ENCODE data around the gene FOXP1. TPM values are rescaled to one million over a fixed set of nuclear protein-coding genes. Genes with fewer than 3 reads are reported as not detected.

FOXP1 gene
- total and polyA plus RNA-seq, 2 of the 13 experiments (the other 11 are each of a cell fraction or from before 2014, with no cell fraction given) = 40.4 to 59.0 TPM

DNA sequence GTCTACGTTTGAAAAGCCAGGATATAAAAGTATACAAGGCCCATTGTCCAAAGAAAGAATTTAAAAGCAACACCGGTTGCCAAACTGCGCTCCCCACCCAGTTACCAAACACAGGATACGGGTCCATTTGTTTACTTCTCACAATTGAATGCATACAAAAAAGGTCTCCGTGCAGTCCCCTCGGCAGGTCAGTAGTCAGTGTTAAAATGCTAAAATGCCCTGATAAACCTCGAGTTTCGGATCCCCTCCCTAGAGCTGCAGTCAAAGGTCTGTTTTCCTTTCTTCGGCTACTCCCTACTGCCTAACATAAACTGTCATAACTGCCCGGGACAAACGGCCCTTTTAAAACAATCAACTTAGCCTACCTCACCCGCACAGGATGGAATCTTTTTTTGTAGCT lies 534.6 kb downstream of the FOXP1 start (continued):
- TF ChIP-seq FOXO1 (CRISPR knock-in tag; IDR thresholded peaks at IDR 0.05) = peak; percentile 29; the same call in 1 of the 2 replicates
- TF ChIP-seq ZNF264 (CRISPR knock-in tag; IDR thresholded peaks at IDR 0.05) = no peak
- TF ChIP-seq, protein P1, sequence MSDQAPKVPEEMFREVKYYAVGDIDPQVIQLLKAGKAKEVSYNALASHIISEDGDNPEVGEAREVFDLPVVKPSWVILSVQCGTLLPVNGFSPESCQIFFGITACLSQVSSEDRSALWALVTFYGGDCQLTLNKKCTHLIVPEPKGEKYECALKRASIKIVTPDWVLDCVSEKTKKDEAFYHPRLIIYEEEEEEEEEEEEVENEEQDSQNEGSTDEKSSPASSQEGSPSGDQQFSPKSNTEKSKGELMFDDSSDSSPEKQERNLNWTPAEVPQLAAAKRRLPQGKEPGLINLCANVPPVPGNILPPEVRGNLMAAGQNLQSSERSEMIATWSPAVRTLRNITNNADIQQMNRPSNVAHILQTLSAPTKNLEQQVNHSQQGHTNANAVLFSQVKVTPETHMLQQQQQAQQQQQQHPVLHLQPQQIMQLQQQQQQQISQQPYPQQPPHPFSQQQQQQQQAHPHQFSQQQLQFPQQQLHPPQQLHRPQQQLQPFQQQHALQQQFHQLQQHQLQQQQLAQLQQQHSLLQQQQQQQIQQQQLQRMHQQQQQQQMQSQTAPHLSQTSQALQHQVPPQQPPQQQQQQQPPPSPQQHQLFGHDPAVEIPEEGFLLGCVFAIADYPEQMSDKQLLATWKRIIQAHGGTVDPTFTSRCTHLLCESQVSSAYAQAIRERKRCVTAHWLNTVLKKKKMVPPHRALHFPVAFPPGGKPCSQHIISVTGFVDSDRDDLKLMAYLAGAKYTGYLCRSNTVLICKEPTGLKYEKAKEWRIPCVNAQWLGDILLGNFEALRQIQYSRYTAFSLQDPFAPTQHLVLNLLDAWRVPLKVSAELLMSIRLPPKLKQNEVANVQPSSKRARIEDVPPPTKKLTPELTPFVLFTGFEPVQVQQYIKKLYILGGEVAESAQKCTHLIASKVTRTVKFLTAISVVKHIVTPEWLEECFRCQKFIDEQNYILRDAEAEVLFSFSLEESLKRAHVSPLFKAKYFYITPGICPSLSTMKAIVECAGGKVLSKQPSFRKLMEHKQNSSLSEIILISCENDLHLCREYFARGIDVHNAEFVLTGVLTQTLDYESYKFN (CRISPR knock-in tag; conservative IDR thresholded peaks at IDR 0.05) = peak; percentile 48; the same call in 1 of the 2 replicates
- TF ChIP-seq, protein P2, sequence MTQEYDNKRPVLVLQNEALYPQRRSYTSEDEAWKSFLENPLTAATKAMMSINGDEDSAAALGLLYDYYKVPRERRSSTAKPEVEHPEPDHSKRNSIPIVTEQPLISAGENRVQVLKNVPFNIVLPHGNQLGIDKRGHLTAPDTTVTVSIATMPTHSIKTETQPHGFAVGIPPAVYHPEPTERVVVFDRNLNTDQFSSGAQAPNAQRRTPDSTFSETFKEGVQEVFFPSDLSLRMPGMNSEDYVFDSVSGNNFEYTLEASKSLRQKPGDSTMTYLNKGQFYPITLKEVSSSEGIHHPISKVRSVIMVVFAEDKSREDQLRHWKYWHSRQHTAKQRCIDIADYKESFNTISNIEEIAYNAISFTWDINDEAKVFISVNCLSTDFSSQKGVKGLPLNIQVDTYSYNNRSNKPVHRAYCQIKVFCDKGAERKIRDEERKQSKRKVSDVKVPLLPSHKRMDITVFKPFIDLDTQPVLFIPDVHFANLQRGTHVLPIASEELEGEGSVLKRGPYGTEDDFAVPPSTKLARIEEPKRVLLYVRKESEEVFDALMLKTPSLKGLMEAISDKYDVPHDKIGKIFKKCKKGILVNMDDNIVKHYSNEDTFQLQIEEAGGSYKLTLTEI (CRISPR knock-in tag; conservative IDR thresholded peaks at IDR 0.05) = no peak
- 0 out of 2 replicates have a peak, but pooled peaks have one; percentile 44 for TF ChIP-seq ZNF292 (CRISPR knock-in tag; IDR thresholded peaks at IDR 0.05; ENCODE audit: borderline replicate concordance, low read depth)
- TF ChIP-seq FOSL2 (CRISPR knock-in tag; IDR thresholded peaks at IDR 0.05) = peak; percentile 58
- no peak for TF ChIP-seq GLI4 (CRISPR knock-in tag; IDR thresholded peaks at IDR 0.05; ENCODE audit: borderline replicate concordance)
- TF ChIP-seq, protein P3, sequence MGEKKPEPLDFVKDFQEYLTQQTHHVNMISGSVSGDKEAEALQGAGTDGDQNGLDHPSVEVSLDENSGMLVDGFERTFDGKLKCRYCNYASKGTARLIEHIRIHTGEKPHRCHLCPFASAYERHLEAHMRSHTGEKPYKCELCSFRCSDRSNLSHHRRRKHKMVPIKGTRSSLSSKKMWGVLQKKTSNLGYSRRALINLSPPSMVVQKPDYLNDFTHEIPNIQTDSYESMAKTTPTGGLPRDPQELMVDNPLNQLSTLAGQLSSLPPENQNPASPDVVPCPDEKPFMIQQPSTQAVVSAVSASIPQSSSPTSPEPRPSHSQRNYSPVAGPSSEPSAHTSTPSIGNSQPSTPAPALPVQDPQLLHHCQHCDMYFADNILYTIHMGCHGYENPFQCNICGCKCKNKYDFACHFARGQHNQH (CRISPR knock-in tag; IDR thresholded peaks at IDR 0.05) = 0 out of 2 replicates have a peak, but pooled peaks have one; percentile 25
- 0 out of 2 replicates have a peak, but pooled peaks have one; percentile 21 for TF ChIP-seq SIN3A (IDR thresholded peaks at IDR 0.05; ENCODE audit: borderline replicate concordance, low read depth, low read length)
- TF ChIP-seq ZNF766 (CRISPR knock-in tag; IDR thresholded peaks at IDR 0.05; ENCODE audit: borderline replicate concordance) = peak; percentile 41; the same call in 1 of the 2 replicates
- TF ChIP-seq, protein P4, sequence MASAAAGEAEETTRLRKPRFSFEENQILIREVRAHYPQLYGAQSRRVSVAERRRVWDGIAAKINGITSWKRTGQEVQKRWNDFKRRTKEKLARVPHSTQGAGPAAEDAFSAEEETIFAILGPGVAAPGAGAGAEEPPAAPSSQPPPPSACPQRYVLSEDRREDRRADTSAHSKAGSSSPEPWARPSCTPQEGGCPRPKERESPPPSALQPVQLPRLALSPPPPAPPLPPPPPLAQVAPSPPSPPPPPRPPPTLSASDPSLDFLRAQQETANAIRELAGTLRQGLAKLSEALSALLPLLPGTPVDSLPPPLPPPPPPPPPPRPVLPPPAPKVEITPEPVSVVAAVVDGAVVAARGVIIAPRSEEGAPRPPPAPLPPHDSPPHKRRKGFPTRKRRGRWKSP (CRISPR knock-in tag; IDR thresholded peaks at IDR 0.05) = peak; percentile 46; the same call in 1 of the 2 replicates
- peak; percentile 79 for TF ChIP-seq GATAD2A (CRISPR knock-in tag; IDR thresholded peaks at IDR 0.05)
- peak; percentile 35; the same call in 1 of the 2 replicates for TF ChIP-seq RARA (CRISPR knock-in tag; IDR thresholded peaks at IDR 0.05)
- no peak for TF ChIP-seq MATR3 (CRISPR knock-in tag; IDR thresholded peaks at IDR 0.05)
- TF ChIP-seq TBX2 (CRISPR knock-in tag; IDR thresholded peaks at IDR 0.05; ENCODE audit: borderline replicate concordance) = peak; percentile 85
- TF ChIP-seq RAD51 (IDR thresholded peaks at IDR 0.05; ENCODE audit: borderline replicate concordance) = no peak
- no peak for TF ChIP-seq PRMT3 (CRISPR knock-in tag; IDR thresholded peaks at IDR 0.05; ENCODE audit: borderline replicate concordance, low read depth)
- TF ChIP-seq ELF3 (CRISPR knock-in tag; IDR thresholded peaks at IDR 0.05) = peak; percentile 49; the same call in 1 of the 2 replicates
- TF ChIP-seq, protein P5, sequence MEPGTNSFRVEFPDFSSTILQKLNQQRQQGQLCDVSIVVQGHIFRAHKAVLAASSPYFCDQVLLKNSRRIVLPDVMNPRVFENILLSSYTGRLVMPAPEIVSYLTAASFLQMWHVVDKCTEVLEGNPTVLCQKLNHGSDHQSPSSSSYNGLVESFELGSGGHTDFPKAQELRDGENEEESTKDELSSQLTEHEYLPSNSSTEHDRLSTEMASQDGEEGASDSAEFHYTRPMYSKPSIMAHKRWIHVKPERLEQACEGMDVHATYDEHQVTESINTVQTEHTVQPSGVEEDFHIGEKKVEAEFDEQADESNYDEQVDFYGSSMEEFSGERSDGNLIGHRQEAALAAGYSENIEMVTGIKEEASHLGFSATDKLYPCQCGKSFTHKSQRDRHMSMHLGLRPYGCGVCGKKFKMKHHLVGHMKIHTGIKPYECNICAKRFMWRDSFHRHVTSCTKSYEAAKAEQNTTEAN (CRISPR knock-in tag; conservative IDR thresholded peaks at IDR 0.05) = 0 out of 2 replicates have a peak, but pooled peaks have one; percentile 40
- TF ChIP-seq TARDBP (CRISPR knock-in tag; IDR thresholded peaks at IDR 0.05) = 0 out of 2 replicates have a peak, but pooled peaks have one; percentile 27
- peak; percentile 90 for TF ChIP-seq BCL6 (CRISPR knock-in tag; IDR thresholded peaks at IDR 0.05)
- no peak for TF ChIP-seq STAT5B (CRISPR knock-in tag; IDR thresholded peaks at IDR 0.05)
- TF ChIP-seq NFATC3 (CRISPR knock-in tag; IDR thresholded peaks at IDR 0.05) = no peak
